Stimulated activated CD4-positive, alpha-beta T cell treated with anti-CD3 and anti-CD28 coated beads, TNF-alpha, amount 100 ng/mL, for 24 hours (primary cell): ENCODE data around the gene TRO.

ENCODE experiments used
- DNase-seq, 3 experiments: peaks; one replicate each; pipeline ENCODE4 v3.0.0-alpha.2; 2020; ENCODE audit warnings: low read depth in 3 of 3

The TRO gene

DNA sequence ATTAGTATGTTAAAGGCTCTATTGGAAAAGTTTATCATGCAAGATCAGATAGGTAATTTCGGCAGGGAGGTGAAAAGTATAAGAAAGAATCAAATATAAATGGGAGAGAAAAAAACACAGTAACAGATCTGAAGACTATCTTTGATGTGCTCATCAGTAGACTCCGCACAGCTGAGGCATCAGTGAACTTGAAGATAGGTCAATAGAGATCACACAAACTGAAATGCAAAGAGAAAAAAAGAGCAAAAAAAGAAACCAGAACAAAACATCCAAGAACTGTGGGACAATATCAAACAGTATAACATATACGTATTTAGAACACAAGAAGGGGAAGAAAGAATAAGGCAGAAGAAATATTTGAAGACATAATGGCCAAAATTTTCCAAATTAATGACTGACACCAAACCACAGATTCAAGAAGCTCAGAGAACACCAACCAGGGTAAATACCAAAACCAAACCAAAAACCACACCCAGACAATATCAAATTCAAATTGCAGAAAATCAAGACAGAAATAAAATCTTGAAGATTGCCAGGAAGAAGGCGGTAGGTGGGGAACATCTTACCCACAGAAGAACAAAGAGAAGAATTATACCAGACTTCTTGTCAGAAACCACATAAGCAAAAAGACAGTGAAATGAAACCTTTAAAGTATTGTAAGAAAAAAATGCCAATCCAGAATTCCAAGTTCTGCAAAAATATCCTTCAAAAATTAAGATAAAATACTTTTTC, 44.3 kb downstream of the TRO start:
- DNase-seq, result no peak

DNA sequence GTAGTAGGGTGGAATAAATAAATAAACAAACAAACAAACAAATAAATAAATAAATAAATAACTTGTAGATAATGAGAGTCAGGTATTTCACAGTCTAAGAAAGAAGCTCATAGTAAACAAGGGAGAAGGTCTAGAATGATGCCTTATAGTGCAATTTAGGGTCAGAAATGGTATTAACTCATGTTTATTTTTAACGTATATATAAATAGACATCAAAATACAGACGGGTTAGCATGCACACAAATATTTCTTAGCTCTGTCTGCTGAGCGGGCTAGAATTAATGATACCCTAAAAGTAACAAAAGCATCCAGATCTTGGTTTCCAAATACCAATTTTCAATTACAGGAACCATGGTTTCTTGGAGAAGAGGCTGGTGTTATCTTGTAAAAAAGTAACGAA, 56.8 kb downstream of the TRO start:
- DNase-seq, result no peak

DNA sequence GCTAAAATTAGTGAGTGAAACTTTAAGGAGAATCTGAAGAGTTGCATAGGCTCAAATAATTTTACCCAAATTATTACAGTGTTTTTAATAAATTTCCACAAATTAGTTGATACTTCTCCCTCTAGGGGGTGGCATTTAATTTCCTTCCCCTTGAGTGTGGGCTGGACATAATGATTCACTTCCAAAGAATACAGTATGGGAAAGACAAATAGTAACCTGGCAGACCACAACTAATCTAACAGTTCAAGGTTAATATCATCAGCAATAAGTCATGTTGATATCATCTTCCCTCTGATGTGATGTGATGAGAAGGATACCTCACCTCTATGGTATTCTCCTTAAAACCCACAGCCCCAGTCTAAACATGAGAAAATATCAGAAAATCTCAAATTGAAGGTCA, 57.8 kb downstream of the TRO start:
- DNase-seq, result no peak

DNA sequence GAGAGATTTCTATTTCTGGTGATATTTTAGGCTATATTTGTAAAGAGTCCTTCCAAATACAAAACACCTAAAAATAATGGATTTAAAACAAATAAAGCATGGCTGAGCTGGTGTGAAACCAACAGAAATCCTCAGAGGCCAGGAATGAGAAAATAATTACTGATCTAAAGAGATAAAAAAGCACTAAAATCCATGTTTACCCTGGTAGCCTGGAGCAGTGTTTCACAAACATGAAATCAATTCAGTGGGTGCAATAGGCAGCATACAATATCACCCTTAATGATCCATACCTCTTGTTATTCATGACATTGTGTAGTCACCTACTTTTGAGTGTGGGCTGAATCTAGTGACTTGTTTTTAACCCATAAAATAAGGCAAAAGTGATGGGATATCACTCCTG, 58.8 kb downstream of the TRO start:
- DNase-seq, result no peak

DNA sequence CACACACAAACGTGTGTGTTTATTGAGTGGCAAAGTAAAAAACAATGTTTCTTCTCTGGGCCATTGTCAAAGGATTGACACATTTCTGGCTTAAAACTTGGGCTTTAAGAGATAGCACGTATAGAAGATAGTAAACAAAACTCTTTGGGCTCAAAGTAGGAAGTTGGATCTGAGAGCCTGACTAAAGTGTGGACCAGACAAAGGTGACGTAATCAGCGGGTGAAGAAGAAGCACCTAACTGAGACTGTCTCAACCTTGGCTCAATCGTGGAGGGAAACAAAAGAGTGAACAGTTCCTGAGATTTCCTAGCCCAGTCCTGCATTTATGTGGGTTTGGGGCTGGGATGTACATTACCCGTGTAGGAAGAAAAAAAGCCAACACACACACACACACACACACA, 59.7 kb downstream of the TRO start:
- DNase-seq, result no peak
